ENCODE results near the gene HCAR3. TPM values are rescaled to one million over a fixed set of nuclear protein-coding genes. Genes with fewer than 3 reads are reported as not detected.
"Not testable (repeated sequence)": the region's sequence is repeated elsewhere in the genome, so short reads cannot be mapped to it uniquely, and the experiment has no call there.

Gene HCAR3
- total RNA-seq, 2 donors from 2014 or later: 0.23 to 0.40 TPM

- H3K36me3 ChIP-seq: no peaks in the 10 kb centered on the region
- H3K4me3 ChIP-seq: no peak overlapping the region
- H3K27me3 ChIP-seq (replicated peaks; ENCODE audit: insufficient read depth): no peaks in the 10 kb centered on the region
- DNase-seq (ENCODE audit: low spot score): no peak
- no peak overlapping the region for H3K27ac ChIP-seq
- intact Hi-C loops (cut with DNase I): no loop called here
- no peaks in the 10 kb centered on the region for H3K4me1 ChIP-seq (replicated peaks)
- WGBS: 84% methylated on average over 4 of the region's 4 CpGs
- H3K9me3 ChIP-seq: no peaks in the 10 kb centered on the region
- TF ChIP-seq CTCF (IDR thresholded peaks at IDR 0.05) (no peak), POLR2A (IDR thresholded peaks at IDR 0.05) (no peak)
These were observed 34.8 kb downstream of the HCAR3 start for GRCh38 chr12:122681814-122682213.

DNA sequence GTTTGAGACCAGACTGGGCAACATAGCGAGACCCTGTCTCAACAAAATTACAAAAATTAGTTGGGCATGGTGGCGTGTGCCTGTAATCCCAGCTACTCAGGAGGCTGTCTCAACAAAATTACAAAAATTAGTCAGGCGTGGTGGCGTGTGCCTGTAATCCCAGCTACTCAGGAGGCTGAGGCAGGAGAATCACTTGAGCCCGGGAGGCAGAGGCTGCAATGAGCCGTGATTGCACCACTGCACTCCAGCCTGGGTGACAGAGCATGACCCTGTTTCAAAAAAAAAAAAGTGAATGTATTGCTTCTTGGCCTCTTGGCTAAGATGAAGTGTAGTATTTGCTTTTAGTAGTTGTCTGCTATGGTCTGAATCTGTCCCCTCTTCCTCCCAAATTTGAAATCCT, 35.6 kb downstream of the HCAR3 start:
- 78% methylated on average over 6 of the region's 6 CpGs for WGBS
- H3K9me3 ChIP-seq; H3K4me3 ChIP-seq; intact Hi-C loops (cut with DNase I); H3K36me3 ChIP-seq; H3K27me3 ChIP-seq (replicated peaks; ENCODE audit: insufficient read depth); DNase-seq (ENCODE audit: low spot score); H3K4me1 ChIP-seq (replicated peaks); H3K27ac ChIP-seq: not testable (repeated sequence)

- H3K27ac ChIP-seq; intact Hi-C loops (cut with DNase I); H3K4me1 ChIP-seq (replicated peaks); H3K9me3 ChIP-seq; DNase-seq (ENCODE audit: low spot score); H3K36me3 ChIP-seq; H3K27me3 ChIP-seq (replicated peaks; ENCODE audit: insufficient read depth); H3K4me3 ChIP-seq: not testable (repeated sequence)
- 90% methylated on average over 11 of the region's 32 CpGs for WGBS
These were observed 39.8 kb downstream of the HCAR3 start for GRCh38 chr12:122676781-122677180.

DNA sequence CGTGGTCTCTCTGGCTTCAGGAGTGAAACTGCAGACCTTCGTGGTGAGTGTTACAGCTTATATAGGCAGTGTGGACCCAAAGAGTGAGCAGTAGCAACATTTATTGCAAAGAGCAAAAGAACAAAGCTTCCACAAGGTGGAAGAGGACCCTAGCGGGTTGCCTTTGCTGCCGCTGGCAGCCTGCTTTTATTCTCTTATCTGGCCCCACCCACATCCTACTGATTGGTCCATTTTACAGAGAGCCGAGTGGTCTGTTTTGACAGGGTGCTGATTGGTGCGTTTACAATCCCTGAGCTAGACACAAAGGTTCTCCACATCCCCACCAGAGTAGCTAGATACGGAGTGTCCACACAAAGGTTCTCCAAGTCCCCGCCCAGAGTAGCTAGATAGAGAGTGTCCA, 40.6 kb downstream of the HCAR3 start:
- H3K4me3 ChIP-seq; H3K4me1 ChIP-seq (replicated peaks); intact Hi-C loops (cut with DNase I); H3K9me3 ChIP-seq; H3K27ac ChIP-seq; H3K27me3 ChIP-seq (replicated peaks; ENCODE audit: insufficient read depth); DNase-seq (ENCODE audit: low spot score); H3K36me3 ChIP-seq: not testable (repeated sequence)
- 93% methylated on average over 8 of the region's 8 CpGs for WGBS

- no peaks in the 10 kb centered on the region for H3K4me1 ChIP-seq (replicated peaks)
- no peaks in the 10 kb centered on the region for H3K9me3 ChIP-seq
- TF ChIP-seq CTCF (IDR thresholded peaks at IDR 0.05): no peak
- H3K4me3 ChIP-seq: no peak overlapping the region
- H3K27me3 ChIP-seq (replicated peaks; ENCODE audit: insufficient read depth): no peaks in the 10 kb centered on the region
- 86% methylated on average over 2 of the region's 2 CpGs for WGBS
- intact Hi-C loops (cut with DNase I): no loop called here
- no peaks in the 10 kb centered on the region for H3K36me3 ChIP-seq
- H3K27ac ChIP-seq: no peak overlapping the region
- no peak for DNase-seq (ENCODE audit: low spot score)
These were observed 44.1 kb downstream of the HCAR3 start for GRCh38 chr12:122672515-122672914.

DNA sequence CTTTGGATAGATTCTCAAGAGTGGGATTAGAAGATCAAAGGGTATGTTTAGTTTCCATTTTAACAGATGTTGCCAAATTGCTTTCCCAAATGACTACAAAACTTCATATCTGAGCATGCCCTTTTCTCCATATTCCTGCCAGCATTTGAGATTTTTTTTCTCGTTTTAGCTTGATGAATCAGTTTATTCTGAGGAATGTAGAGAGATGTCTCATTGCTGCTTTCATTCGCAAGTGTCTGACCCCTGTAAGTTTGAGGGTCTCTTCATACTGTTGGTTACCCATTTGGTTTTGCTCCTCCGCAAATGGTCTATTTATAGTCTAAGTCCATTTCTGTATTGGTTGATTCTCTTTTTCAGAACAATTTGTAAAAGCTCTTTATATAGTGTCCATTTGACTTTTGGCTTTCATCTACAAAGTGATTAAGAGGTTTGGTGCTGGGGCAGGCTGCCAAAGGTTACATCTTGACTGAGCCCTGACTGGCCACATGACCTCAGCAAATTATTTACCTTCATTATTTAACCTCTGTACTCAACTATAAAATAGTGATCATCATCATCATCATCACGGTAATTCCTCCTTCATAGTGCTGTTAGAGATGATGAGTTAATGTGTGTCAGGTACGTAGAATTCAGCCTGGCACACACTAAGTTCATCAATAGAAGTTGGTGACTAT, 47.1 kb downstream of the HCAR3 start:
- DNase-seq (ENCODE audit: low spot score): no peak
- WGBS: 65% methylated on average over 5 of the region's 5 CpGs

More for the DNA sequence above, 47.1 kb downstream of the HCAR3 start:
- no peak overlapping the region for H3K4me3 ChIP-seq
- H3K27me3 ChIP-seq (replicated peaks; ENCODE audit: insufficient read depth): no peaks in the 10 kb centered on the region
- no peaks in the 10 kb centered on the region for H3K9me3 ChIP-seq
- H3K27ac ChIP-seq: no peak overlapping the region
- H3K36me3 ChIP-seq: no peaks in the 10 kb centered on the region
- TF ChIP-seq POLR2A (IDR thresholded peaks at IDR 0.05): no peak
- TF ChIP-seq POLR2AphosphoS5 (IDR thresholded peaks at IDR 0.05): no peak
- no peak for TF ChIP-seq CTCF (IDR thresholded peaks at IDR 0.05)
- intact Hi-C loops (cut with DNase I): no loop called here
- no peaks in the 10 kb centered on the region for H3K4me1 ChIP-seq (replicated peaks)
